Colonic mucosa (tissue), 4 donors: ENCODE results near the gene ABCA4. TPM values are rescaled to one million over a fixed set of nuclear protein-coding genes. Genes with fewer than 3 reads are reported as not detected.

Experiments used
- DNase-seq: peaks from one replicate; pipeline ENCODE4 v3.0.0-alpha.2; 2020
- H3K27ac ChIP-seq: fragments of 200-600 bp; one replicate; pipeline ENCODE4 v1.8.0; 2021
- H3K27me3 ChIP-seq: fragments of 200-600 bp; one replicate; pipeline ENCODE4 v1.8.0; 2021
- H3K36me3 ChIP-seq: fragments of 200-600 bp; one replicate; pipeline ENCODE4 v1.8.0; 2021
- H3K4me1 ChIP-seq: fragments of 200-600 bp; one replicate; pipeline ENCODE4 v1.8.0; 2021; ENCODE audit warnings: mild to moderate bottlenecking
- H3K4me3 ChIP-seq: fragments of 200-600 bp; one replicate; pipeline ENCODE4 v1.8.0; 2021
- H3K9ac ChIP-seq, 2 donors: one replicate each; pipeline ENCODE4 v1.7.0; 2013; ENCODE audit warnings: control low read depth in 2 of 2, low read depth in 2 of 2, low read length in 2 of 2
- H3K9me3 ChIP-seq: fragments of 200-600 bp; one replicate; pipeline ENCODE4 v1.8.0; 2021
- CTCF ChIP-seq: fragments of 200-600 bp; IDR thresholded peaks from one replicate; pipeline ENCODE4 v1.8.0; 2022; ENCODE audit warnings: antibody characterized with exemption, mild to moderate bottlenecking
- intact Hi-C: fragments of 100-400 bp; cut with DNase I; formaldehyde crosslinking; loops from one replicate; pipeline ENCODE4 v1.14.1; 2022
- total RNA-seq, 2 donors: library from RNA; stranded (reverse); fragmentation: NEBNext Ultra II Directional in 1 of 2; extraction: Animal tissue kit (Norgen Biotek cat#: 25700) in 1 of 2; gene quantifications; one replicate each; pipeline ENCODE4 v1.2.1, GENCODE V29; 2021
- donor health status: healthy.
- donor health status: DM: no; HTN: no; CAD: no.
- donor health status: DM: no; HTN: no; CAD: no.

The ABCA4 gene
- total RNA-seq, 2 donors from 2014 or later = 0.02 to 0.27 TPM

GRCh38 chr1:94043738-94044289 is 77.1 kb downstream of the ABCA4 start:
- intact Hi-C loops = no loop called here
- DNase-seq = no peak
- Histone ChIP-seq H3K27ac (peak overlapping the region; percentile 21), H3K4me1 (no peaks in the 10 kb centered on the region), H3K4me3 (no peak overlapping the region), H3K9me3 (no peaks in the 10 kb centered on the region), H3K36me3 (no peaks in the 10 kb centered on the region), H3K9ac (no peak overlapping the region), H3K27me3 (no peaks in the 10 kb centered on the region)
- no peak for TF ChIP-seq CTCF

GRCh38 chr1:94042388-94042787 is 78.6 kb downstream of the ABCA4 start:
- H3K4me1 ChIP-seq = no peaks in the 10 kb centered on the region
- TF ChIP-seq CTCF = no peak
- intact Hi-C loops = no loop called here
- no peak overlapping the region for H3K4me3 ChIP-seq
- no peaks in the 10 kb centered on the region for H3K9me3 ChIP-seq
- H3K36me3 ChIP-seq = no peaks in the 10 kb centered on the region
- no peak overlapping the region for H3K9ac ChIP-seq
- DNase-seq = no peak
- no peak overlapping the region for H3K27ac ChIP-seq
- H3K27me3 ChIP-seq = no peaks in the 10 kb centered on the region

- no peak overlapping the region for H3K27ac ChIP-seq
- no peak overlapping the region for H3K9ac ChIP-seq
- no peaks in the 10 kb centered on the region for H3K4me1 ChIP-seq
- no peaks in the 10 kb centered on the region for H3K27me3 ChIP-seq
- H3K36me3 ChIP-seq = no peaks in the 10 kb centered on the region
- H3K9me3 ChIP-seq = no peaks in the 10 kb centered on the region
- intact Hi-C loops = no loop called here
- DNase-seq = no peak
- peak; percentile 21 for TF ChIP-seq CTCF
- no peak overlapping the region for H3K4me3 ChIP-seq
These were observed 80.9 kb downstream of the ABCA4 start for GRCh38 chr1:94039871-94040569.

- no peak overlapping the region for H3K27ac ChIP-seq
- no peaks in the 10 kb centered on the region for H3K9me3 ChIP-seq
- peak; percentile 74 for DNase-seq
- no peaks in the 10 kb centered on the region for H3K27me3 ChIP-seq
- no peak overlapping the region for H3K4me3 ChIP-seq
- H3K9ac ChIP-seq = no peak overlapping the region
- H3K36me3 ChIP-seq = no peaks in the 10 kb centered on the region
- H3K4me1 ChIP-seq = no peaks in the 10 kb centered on the region
- TF ChIP-seq CTCF = peak; percentile 83
- intact Hi-C loops = no loop called here
These were observed 81.5 kb downstream of the ABCA4 start for GRCh38 chr1:94039514-94039870.

GRCh38 chr1:94038511-94038910 is 82.4 kb downstream of the ABCA4 start:
- Histone ChIP-seq H3K4me1 (no peaks in the 10 kb centered on the region), H3K9me3 (no peaks in the 10 kb centered on the region), H3K4me3 (no peak overlapping the region), H3K36me3 (no peaks in the 10 kb centered on the region), H3K27ac (no peak overlapping the region), H3K9ac (no peak overlapping the region), H3K27me3 (no peaks in the 10 kb centered on the region)
- intact Hi-C loops = no loop called here
- DNase-seq = no peak
- TF ChIP-seq CTCF = no peak
